HG02623 (cell line): ENCODE results near the gene INPP4B.

Source experiments
- ATAC-seq: cut with Tn5 transposase; IDR thresholded peaks from one replicate; pipeline ENCODE4 v1.9.1; 2021; ENCODE audit warnings: moderate library complexity; ENCODE audit not compliant: unreplicated experiment

INPP4B gene

GRCh38 chr4:142265536-142265935 is 580.6 kb downstream of the INPP4B start:
- no peak for ATAC-seq

- no peak for ATAC-seq
Observed at GRCh38 chr4:142264961-142265360, 581.1 kb downstream of the INPP4B start.

GRCh38 chr4:142262956-142263355 is 583.1 kb downstream of the INPP4B start:
- ATAC-seq: no peak

- ATAC-seq: no peak
Observed at GRCh38 chr4:142248946-142249345, 597.2 kb downstream of the INPP4B start.

GRCh38 chr4:142243255-142243654 is 602.8 kb downstream of the INPP4B start:
- ATAC-seq: no peak

GRCh38 chr4:142242156-142242555 is 603.9 kb downstream of the INPP4B start:
- no peak for ATAC-seq

GRCh38 chr4:142238589-142238988 is 607.5 kb downstream of the INPP4B start:
- ATAC-seq: no peak

GRCh38 chr4:142236268-142236667 is 609.8 kb downstream of the INPP4B start:
- no peak for ATAC-seq

GRCh38 chr4:142231787-142232186 is 614.3 kb downstream of the INPP4B start:
- no peak for ATAC-seq

- ATAC-seq: no peak
Observed at GRCh38 chr4:142230991-142231390, 615.1 kb downstream of the INPP4B start.

- no peak for ATAC-seq
Observed at GRCh38 chr4:142226014-142226413, 620.1 kb downstream of the INPP4B start.

- no peak for ATAC-seq
Observed at GRCh38 chr4:142222127-142222526, 624.0 kb downstream of the INPP4B start.

- no peak for ATAC-seq
Observed at GRCh38 chr4:142218726-142219125, 627.4 kb downstream of the INPP4B start.

- no peak for ATAC-seq
Observed at GRCh38 chr4:142211444-142211843, 634.7 kb downstream of the INPP4B start.

GRCh38 chr4:142203505-142203904 is 642.6 kb downstream of the INPP4B start:
- ATAC-seq: no peak

GRCh38 chr4:142202404-142203332 is 643.4 kb downstream of the INPP4B start:
- peak; percentile 97 for ATAC-seq

- no peak for ATAC-seq
Observed at GRCh38 chr4:142201041-142201440, 645.1 kb downstream of the INPP4B start.

GRCh38 chr4:142194905-142195304 is 651.2 kb downstream of the INPP4B start:
- ATAC-seq: no peak

GRCh38 chr4:142191901-142192300 is 654.2 kb downstream of the INPP4B start:
- no peak for ATAC-seq

GRCh38 chr4:142181021-142181420 is 665.1 kb downstream of the INPP4B start:
- ATAC-seq: no peak

- ATAC-seq: no peak
Observed at GRCh38 chr4:142169216-142169615, 676.9 kb downstream of the INPP4B start.

GRCh38 chr4:142168181-142168580 is 677.9 kb downstream of the INPP4B start:
- no peak for ATAC-seq
